Measurements from ENCODE around the gene CASP5.

DNA sequence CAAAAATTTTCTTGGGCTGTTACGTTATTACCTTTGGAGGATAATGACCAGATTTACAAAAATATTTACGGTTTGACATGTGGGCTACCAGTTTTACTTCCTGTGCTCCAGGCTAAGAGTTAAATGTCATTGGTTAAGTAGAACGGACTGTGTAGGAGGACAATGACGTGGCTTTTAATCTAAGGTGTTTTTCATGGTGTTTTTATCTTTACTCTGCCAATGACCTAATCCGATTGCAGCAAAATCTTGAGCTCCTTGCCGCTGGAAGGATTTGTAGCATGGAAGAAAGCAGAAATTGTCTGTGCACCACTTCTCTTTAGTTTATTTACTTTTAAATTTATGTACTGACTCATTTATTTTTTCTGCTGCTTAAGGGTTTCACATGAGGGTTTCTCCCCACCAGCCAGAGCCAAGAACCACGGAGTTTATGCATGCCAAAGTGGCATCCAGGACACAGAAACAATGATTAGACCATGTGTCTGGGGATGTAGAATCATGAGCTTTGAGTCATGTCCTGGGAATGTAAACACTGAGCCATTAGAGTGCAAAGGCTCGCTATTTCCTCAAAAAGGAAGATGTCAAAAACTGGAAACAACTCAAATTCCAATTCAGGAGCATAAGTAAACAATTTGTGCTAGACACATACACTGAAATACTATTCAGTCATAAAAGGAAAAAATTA is 24.1 kb upstream of the CASP5 start:
- TF ChIP-seq POLR2AphosphoS5 (IDR thresholded peaks at IDR 0.05; ENCODE audit: low read depth, low read length) (no peak), POLR2A (IDR thresholded peaks at IDR 0.05; ENCODE audit: low read depth, low read length) (no peak), TAF1 (IDR thresholded peaks at IDR 0.05; ENCODE audit: low read depth, low read length) (no peak), SPI1 (IDR thresholded peaks at IDR 0.05; ENCODE audit: low read depth, low read length) (no peak)

Data from GM12891 (cell line).